Tibial nerve (tissue), 3 donors: ENCODE results near the gene KIF25.

Source experiments
- CTCF ChIP-seq, 5 experiments: fragments of 200-600 bp in 3 of 5; fragments of 450-650 bp in 2 of 5; sonication (generic) in 3 of 5; IDR thresholded peaks; one replicate each; pipeline ENCODE4 v1.5.1; 2016 to 2019; ENCODE audit warnings: antibody characterized with exemption in 5 of 5, mild to moderate bottlenecking in 3 of 5, moderate library complexity in 2 of 5
- POLR2A ChIP-seq, 2 donors: fragments of 450-650 bp; IDR thresholded peaks; one replicate each; pipeline ENCODE4 v1.6.1; 2017; ENCODE audit warnings: antibody characterized with exemption in 2 of 2, mild to moderate bottlenecking in 2 of 2, moderate library complexity in 2 of 2

DNA sequence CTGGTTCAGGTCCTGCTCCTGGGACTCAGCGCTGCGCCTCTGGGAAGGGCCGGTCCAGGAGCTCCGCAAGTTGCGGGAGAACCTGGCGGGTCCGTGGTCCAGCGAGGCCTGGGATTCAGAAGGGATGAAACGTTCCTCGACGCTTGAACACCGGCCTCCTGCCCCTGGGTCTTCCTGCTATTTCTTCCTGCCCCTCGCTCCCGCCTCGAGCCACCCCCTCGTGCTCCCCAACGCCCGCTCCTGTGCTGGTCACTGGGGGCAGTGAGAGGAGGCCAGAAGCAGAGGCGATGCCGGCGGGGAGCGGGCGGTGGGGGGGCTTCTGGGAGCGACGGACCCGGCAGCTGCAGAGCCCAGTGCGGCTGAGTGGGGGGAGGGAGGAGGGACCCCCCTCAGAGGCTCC is 20.8 kb upstream of the KIF25 start:
- TF ChIP-seq CTCF (IDR thresholded peaks at IDR 0.05) (no peak), POLR2A (IDR thresholded peaks at IDR 0.05) (no peak)
